SU-DHL-6 (cell line): ENCODE results near the gene CD36.

ENCODE experiments used
- H2AFZ ChIP-seq: fragments of 200-600 bp; sonication (generic); 2 replicates; pipeline ENCODE4 v1.6.1; 2014; ENCODE audit warnings: low read depth, mild to moderate bottlenecking, moderate library complexity, mixed read lengths, antibody characterized with exemption, low read length; ENCODE audit not compliant: severe bottlenecking
- H3F3A ChIP-seq: fragments of 200-600 bp; shearing (Covaris generic); 2 replicates; pipeline ENCODE4 v1.6.0; 2016; ENCODE audit warnings: antibody characterized with exemption, mild to moderate bottlenecking; ENCODE audit not compliant: insufficient read depth
- H3K27ac ChIP-seq: fragments of 200-600 bp; sonication (generic); 2 replicates; pipeline ENCODE4 v1.5.1; 2016; ENCODE audit warnings: low read depth, mild to moderate bottlenecking, low read length, moderate library complexity, mixed read lengths
- H3K27me3 ChIP-seq: fragments of 200-600 bp; sonication (generic), shearing (Covaris generic); 2 replicates; pipeline ENCODE4 v1.6.0; 2014; ENCODE audit warnings: mild to moderate bottlenecking, low read length
- H3K36me3 ChIP-seq: fragments of 200-600 bp; sonication (generic); 2 replicates; pipeline ENCODE4 v1.6.1; 2014; ENCODE audit warnings: mild to moderate bottlenecking, low read length, mixed read lengths
- H3K4me2 ChIP-seq: fragments of 300-600, 200-600 bp; shearing (Covaris generic), sonication (generic); 2 replicates; pipeline ENCODE4 v1.6.0; 2014; ENCODE audit warnings: low read length, low read depth, mild to moderate bottlenecking; ENCODE audit not compliant: poor library complexity, severe bottlenecking
- H3K4me3 ChIP-seq: fragments of 200-600 bp; sonication (generic); 2 replicates; pipeline ENCODE4 v1.5.1; 2014; ENCODE audit warnings: antibody characterized with exemption, low read length, mild to moderate bottlenecking, mixed read lengths; ENCODE audit not compliant: insufficient read depth, poor library complexity, severe bottlenecking
- H3K79me2 ChIP-seq: fragments of 200-600 bp; sonication (generic); 2 replicates; pipeline ENCODE4 v1.6.1; 2014; ENCODE audit warnings: mild to moderate bottlenecking, low read length, moderate library complexity; ENCODE audit not compliant: insufficient read depth
- H3K9ac ChIP-seq: fragments of 200-600 bp; sonication (generic); 2 replicates; pipeline ENCODE4 v1.7.0; 2014; ENCODE audit warnings: mild to moderate bottlenecking, low read length
- H3K9me2 ChIP-seq: fragments of 200-600 bp; sonication (generic); replicated peaks from 2 replicates; pipeline ENCODE4 v1.6.1; 2014; ENCODE audit warnings: low read length; ENCODE audit not compliant: insufficient read depth
- H3K9me3 ChIP-seq: fragments of 200-600 bp; sonication (generic); 2 replicates; pipeline ENCODE4 v1.6.1; 2014; ENCODE audit warnings: low read length, mixed read lengths; ENCODE audit not compliant: insufficient read depth
- H4K20me1 ChIP-seq: fragments of 200-600 bp; sonication (generic); 2 replicates; pipeline ENCODE4 v1.6.1; 2014; ENCODE audit warnings: low read depth, mild to moderate bottlenecking, antibody characterized with exemption, low read length, moderate library complexity, mixed read lengths
- CTCF ChIP-seq: fragments of 200-600 bp; sonication (generic); IDR thresholded peaks from one replicate; pipeline ENCODE4 v1.5.1; 2017; ENCODE audit warnings: antibody characterized with exemption, mild to moderate bottlenecking, low read length, moderate library complexity; ENCODE audit not compliant: insufficient read depth, poor library complexity, severe bottlenecking
- EZH2phosphoT487 ChIP-seq: fragments of 200-600 bp; sonication (generic), shearing (Covaris generic); conservative IDR thresholded peaks from 2 replicates; pipeline ENCODE4 v1.6.1; 2018; ENCODE audit warnings: mild to moderate bottlenecking, antibody characterized with exemption, low read length, moderate library complexity, mixed read lengths

Gene CD36

DNA sequence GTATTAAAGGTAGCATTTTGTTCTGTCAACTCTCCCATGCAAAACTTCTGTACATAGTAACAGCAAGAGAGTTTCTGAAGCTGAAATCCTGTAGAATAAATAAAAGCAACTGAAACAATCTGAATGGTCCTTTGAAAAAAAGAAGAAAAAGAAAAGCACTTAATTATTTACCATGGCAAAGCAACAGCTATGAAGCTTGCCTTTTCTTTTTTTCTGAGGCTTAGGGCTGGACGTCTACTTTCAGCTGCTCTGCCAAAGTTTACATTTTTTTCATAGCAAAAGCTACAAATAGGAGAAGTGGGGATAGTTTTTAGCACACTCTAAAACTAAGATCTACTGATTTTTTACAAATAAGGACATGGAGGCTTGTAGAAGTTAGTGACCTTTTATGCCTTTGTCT, 31.3 kb upstream of the CD36 start:
- no peaks in the 10 kb centered on the region for H4K20me1 ChIP-seq
- TF ChIP-seq EZH2phosphoT487 = no peak
- no peak for TF ChIP-seq CTCF
- no peak overlapping the region for H3K9ac ChIP-seq
- no peak overlapping the region for H3K4me2 ChIP-seq
- H3K4me3 ChIP-seq = no peak overlapping the region
- H3K27me3 ChIP-seq = no peaks in the 10 kb centered on the region
- H3K79me2 ChIP-seq = no peaks in the 10 kb centered on the region
- no peak overlapping the region for H3K27ac ChIP-seq
- no peak overlapping the region for H2AFZ ChIP-seq
- H3K9me2 ChIP-seq = no peaks in the 10 kb centered on the region
- no peaks in the 10 kb centered on the region for H3F3A ChIP-seq
- H3K9me3 ChIP-seq = no peaks in the 10 kb centered on the region
- H3K36me3 ChIP-seq = no peaks in the 10 kb centered on the region

- no peak overlapping the region for H3K27ac ChIP-seq
- TF ChIP-seq CTCF (no peak), EZH2phosphoT487 (no peak)
- no peaks in the 10 kb centered on the region for H3K36me3 ChIP-seq
These were observed 30.1 kb upstream of the CD36 start for GRCh38 chr7:80608336-80608735.

DNA sequence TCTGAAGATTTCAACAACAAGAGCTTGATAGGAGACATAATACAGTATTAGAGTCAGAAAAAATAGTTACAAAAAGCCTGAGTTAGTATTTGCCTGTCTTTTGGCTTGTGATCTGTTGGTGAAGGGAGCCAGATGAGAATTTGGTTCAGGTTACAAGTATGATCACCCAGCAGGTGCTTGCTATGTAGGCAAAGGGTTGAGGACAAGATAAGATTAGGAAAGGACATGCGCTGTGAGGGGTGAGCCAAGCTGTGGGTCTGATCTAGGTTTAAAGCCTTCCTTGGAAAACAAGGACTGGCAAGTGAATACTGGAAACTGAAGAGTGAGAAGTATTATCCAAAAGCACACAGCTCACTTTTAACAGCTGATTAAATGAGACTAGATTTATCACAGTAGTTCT, 28.7 kb upstream of the CD36 start:
- Histone ChIP-seq H3K36me3 (no peaks in the 10 kb centered on the region), H3K27ac (no peak overlapping the region)

More at GRCh38 chr7:80608336-80608735, 30.1 kb upstream of the CD36 start:
- Histone ChIP-seq H3K9me3 (no peaks in the 10 kb centered on the region), H3K27me3 (no peaks in the 10 kb centered on the region), H4K20me1 (no peaks in the 10 kb centered on the region), H3F3A (no peaks in the 10 kb centered on the region), H3K9me2 (no peaks in the 10 kb centered on the region), H3K9ac (no peak overlapping the region), H3K4me3 (no peak overlapping the region), H2AFZ (no peak overlapping the region), H3K79me2 (no peaks in the 10 kb centered on the region), H3K4me2 (no peak overlapping the region)

More for the DNA sequence above, 28.7 kb upstream of the CD36 start:
- Histone ChIP-seq H3K9me3 (no peaks in the 10 kb centered on the region), H3K9ac (no peak overlapping the region), H3K4me3 (no peak overlapping the region), H4K20me1 (no peaks in the 10 kb centered on the region), H3K9me2 (no peaks in the 10 kb centered on the region), H3K4me2 (no peak overlapping the region), H3K79me2 (no peaks in the 10 kb centered on the region), H3F3A (no peaks in the 10 kb centered on the region), H2AFZ (no peak overlapping the region), H3K27me3 (no peaks in the 10 kb centered on the region)
- TF ChIP-seq EZH2phosphoT487 (no peak), CTCF (no peak)
